HG03064 (cell line): Measurements from ENCODE around the gene RRP1.

Source experiments
- ATAC-seq: cut with Tn5 transposase; IDR thresholded peaks from one replicate; pipeline ENCODE4 v1.9.1; 2021; ENCODE audit warnings: low read depth; ENCODE audit not compliant: unreplicated experiment

The RRP1 gene

DNA sequence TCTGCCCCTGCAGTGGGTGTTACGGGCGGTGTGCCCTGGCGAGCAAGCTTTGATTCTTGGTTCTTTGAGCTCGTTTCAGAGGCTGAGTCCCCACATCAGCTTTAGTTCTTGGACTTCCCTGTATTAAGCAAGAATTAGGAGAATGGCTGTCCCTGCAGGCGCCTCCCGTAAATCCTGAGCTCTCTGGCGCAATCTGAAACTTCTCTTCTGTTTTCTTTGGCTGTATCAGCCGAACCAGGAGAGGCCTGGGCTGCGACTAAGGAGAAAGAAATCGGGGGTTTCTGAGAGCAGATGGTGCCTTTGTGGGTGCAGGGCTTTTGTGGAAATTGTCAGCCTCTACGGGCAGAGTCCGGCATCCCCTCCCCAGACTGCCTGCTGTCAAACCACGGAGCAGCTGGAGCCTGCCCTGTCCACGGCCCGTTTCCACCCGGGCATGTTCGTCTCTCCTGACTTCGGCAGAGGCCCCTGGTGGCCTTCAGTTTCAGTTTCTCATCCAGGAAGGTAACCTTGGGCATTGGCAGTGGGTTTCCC, 31.2 kb upstream of the RRP1 start:
- no peak for ATAC-seq

DNA sequence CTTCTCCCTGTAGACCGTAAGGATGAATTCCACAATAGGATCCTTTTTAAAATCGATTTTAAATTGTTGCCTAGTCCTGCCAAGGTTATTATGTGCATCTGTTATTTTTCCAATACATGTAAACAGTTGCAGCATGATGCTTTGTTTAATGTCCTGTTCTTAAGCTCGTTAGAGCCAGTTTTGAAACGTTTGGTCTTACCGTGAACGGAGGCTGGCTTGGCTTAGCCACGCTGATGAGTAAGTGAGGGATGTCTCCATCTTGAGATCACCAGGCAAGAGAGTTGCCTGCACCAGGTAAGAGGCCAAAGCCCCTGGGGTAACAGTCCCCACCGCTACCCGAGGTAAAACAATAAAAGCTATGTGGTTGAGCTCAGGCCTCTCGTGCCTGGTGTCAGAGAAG, 30.6 kb upstream of the RRP1 start:
- no peak for ATAC-seq

DNA sequence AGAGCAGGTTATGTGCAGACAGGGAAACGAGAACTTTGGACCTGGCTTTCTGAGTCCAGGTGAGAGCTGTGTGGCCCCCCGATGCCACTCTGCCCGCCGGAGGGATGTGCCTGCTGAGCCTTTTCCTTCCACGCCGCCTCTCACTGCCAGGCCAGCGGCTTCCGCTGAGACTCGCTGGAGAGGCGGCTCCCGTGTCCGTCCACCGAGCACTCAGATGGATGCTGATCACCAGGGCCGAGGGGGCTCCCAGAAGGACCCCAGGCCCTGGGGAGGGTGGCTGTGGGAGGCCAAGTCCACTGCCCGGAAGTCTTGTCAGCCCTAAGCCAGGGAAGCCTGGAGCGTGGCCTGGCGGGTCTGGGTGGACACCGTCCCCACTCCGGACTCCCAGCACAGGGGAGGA, 29.7 kb upstream of the RRP1 start:
- no peak for ATAC-seq

DNA sequence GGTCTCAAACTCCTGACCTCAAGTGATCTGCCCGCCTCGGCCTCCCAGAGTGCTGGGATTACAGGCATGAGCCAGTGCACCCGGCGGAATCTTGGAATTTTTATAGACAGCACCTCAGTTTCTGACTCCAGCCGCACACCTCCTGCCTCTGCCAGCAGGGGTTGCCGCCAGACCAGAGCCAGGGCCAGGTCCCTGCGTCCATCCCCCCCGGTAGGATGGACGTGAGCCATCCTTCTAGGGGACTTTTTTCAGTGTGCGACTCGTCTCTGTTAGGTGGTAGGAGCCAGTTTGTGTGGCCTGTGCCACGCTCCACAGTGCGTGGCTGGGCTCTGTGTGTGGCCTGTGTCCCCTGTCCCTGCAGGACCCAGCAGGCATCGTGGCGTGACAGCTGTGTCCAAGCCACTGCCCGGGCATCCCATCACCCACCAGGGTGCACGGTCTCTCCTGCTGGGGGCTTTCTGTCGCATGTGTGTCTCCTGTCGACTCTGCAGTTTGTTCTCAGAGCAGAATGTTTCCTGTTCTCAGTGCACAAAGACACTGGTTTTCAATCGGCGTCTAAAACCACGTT, 28.9 kb upstream of the RRP1 start:
- no peak for ATAC-seq

DNA sequence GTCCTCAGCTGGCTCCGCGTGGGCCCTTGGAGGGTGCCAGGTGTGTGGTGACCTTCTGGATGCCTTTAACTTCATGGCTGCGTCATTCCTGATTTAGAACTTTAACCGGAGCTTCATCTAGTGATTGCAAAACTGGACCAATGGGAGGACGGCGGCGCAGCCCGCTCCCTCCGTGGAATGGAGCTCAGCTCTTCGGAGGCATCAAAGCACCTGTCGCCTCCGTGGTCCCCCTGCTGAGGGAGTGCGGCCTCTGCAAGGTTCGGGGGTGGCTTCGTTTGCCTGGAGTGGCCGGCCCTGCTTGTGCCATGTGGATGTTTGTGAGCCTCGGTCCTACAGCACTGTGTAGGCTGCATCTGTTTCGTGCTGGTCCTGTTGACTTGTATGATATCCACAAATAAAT, 27.5 kb upstream of the RRP1 start:
- no peak for ATAC-seq

DNA sequence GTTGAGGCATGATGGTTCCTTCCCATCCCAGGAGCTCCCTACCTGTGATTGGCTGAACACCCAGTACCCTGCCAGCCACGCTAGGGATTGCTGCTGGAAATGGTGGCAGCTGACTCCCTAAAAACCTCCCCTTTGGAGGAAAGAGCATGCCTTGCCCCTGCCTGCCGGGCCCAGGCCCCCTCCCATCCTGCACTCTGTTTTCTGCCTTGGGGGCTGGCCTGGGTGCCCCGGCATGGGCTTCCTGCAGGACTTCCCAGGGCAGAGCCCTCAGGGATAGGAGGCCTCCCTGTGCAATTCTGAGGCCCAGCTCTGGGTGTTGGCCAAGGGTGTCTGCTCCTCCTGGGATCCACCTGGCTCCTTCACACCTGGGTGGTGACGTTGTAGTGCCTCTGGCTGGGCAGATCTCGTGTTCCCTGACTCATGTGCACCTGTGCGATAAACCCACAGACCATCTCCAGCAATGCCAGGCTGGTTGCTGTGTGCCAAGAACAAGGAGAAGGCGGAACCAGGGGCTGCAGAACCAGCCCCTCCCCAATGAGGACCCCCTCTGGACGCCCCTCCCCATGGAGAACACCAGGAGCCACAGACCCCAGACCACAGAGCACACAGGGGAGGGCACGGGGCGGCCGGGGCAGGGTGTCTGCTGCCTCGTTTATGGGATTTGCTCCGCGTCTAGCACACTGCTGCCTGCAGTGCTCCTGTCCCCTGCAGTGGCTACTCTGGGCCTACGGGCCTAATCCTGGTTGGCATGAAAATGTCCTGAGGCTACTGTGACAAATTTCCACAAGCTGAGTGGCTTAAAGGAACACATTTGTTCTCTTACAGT, 26.9 kb upstream of the RRP1 start:
- ATAC-seq: no peak

DNA sequence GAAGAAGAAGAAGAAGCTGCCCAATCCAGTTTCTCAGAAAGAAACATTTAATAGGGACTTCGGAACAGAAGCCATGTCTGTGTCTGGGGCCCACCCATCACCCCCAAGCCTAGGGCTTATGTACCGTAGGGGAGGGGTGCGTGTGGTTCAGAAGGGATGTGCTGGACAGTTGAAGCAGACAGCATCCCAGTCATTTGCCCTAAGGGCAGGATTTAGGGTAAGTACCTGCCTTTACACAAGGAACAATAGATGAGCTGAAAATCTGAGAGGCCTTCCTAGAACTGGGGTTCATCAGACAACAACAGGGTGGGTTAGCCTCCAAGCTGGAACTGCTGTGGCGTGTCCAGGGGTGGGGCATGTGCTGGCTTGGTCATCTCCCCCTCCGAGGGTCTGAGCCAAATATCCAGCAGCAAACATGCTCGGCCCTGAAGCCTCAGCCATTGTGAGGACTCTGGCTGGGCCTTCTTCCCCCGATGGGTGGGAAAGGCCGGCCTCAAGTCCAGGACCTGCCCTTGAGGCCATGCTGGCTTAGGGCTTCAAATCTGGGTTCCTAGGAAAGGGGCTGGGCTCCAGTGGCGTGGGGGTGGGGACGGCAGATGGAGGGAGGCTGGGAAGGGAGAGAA, 25.4 kb upstream of the RRP1 start:
- ATAC-seq: no peak

DNA sequence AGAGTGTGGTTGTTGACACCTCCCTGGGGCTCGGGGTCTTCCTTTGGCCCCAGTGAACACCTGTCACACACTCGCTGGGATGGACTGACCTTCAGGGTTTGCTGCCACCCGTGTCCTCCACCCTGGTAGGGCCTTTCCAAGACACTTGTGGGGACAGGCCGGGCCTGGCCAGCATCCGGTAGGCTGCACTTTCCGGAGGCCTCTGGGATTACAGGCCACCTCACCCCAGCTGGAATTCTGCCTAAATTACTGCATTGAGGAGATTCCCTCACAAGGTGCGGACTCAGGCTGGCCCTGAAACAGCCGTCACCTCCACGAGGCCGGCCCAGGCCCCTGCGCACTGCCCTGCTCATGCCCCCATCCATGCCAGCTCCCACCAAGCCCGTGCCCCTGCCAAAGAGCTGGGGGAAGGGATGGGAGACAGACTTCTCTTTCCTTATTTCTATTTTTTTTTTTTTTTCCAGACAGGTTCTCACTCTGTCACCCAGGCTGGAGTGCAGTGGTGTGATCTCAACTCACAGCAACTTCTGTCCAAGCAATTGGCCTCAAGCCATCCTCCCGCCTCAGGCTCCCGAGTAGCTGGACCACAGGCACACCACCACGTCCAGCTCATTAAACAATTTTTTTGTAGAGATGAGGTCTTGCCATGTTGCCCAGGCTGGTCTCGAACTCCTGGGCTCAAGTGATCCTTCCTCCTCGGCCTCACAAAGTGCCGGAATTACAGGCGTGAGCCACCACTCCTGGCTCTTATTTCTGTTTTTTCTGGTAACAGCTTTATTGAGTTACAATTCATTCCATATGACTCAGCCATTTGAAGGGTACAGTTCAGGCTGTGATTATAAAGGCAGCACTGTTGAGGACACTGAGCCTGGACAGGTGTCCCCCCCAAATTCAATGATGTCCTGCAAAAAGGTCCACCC, 24.5 kb upstream of the RRP1 start:
- no peak for ATAC-seq

DNA sequence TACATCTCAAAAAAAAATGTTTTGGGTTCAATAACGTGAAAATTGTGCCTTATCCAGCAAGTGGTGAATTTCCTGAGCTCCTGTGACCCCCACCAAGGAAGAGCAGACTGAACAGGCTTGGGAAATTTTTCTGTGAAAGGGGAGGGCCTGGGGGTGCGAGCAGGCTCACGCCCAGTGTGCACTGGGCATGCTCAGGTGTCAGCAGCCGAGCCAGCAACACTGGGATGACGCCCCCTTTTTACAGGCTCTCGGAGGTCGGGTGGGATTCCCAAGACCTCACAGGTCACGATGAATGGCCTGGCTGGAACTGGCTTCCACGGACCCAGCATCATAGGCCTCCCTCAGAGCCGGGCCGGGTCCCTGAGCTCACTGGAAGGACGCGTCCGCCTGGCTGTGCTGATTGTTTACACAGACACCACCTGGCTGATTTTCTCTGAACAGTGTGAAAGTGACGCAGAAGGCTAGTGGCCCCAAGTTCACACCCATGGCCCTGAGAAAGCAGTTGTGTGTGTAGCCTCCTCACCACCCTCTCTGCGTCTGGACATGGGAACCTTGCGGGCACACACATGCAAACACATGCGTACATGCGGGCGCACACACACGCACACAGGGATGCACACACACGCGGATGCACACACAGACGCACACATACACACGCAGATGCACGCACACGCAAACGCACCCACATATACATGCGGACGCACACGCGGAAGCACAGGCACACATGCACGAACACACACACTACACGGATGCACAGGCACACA, 22.5 kb upstream of the RRP1 start:
- no peak for ATAC-seq

DNA sequence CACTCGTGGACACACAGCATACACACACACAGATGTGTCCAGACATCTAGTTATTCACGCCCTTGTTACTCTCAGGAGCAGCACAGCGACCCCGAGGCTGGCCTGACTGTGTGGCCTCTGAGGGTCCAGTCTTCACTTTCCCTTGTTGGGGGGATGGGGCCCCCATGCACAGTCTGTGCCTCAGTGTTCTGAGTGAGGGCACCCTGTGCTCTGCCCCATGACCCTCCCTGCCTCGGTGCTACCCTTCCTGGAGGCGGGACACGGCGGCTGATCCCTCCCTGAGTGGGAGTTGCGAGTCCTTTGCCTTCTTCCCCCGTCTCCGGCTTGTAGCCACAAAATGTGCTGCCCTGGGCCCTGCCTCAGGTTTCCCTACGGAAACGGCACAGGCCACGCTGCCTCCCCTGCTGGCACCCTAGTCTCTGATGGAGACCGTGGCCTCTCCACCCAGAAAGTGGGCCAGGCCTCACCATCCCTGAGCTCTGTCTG, 21.8 kb upstream of the RRP1 start:
- ATAC-seq: no peak

DNA sequence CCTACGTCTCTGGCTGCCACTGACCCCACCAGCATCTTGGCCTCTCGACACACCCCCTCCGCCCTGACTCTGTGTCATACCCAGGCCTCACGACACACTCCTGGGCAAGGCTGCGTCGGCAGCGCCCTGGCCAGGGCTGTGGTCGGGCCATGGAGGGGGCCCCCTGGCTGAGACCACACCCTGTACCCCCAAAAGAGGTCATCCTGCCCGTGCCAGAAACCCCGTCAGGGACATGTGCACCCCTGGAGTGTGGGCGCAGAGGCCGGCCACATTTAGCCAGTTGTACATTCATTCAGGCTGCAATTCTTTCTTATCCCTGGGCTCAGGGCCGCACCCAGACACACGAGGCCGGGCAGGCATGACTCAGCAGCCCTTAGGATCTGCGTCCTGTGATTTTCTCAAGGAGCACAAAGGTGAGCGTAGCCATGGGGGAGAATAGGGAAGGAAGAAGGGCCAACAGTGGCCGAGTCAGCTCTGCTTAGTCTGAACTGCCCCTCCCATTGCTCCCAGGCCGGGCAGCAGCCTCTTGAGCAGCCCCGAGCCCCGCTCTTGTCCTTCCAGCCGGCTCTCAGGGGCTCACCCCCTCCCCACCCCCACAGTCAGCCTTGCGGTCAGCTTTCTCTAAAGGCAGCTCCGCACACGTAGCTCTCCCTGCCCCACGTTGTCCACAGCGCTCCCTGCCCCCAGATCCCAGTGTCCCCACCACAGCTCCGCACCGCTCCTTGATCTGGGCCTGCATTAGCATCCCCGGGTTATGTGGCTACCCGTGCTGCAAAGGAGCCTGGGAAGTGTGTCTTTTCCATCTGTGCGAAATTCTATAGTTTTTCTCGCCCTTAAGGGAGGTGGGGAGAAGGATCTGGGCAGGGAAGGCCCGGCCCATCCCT, 21.2 kb upstream of the RRP1 start:
- ATAC-seq: no peak

DNA sequence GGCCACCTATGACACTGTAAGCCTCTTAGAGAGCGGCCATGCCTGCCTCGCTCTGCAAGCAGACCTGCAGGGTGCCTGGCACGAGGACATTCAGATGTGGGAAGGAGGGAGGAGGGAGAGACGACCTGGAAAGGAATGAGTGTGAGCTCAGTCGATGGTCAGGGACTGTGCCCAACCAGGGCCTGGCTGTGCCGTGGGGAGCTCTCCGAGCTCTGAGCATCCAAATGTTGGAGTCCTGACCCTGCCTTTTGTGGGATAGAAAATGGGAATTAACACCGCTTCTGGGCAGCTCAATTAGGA, 20.6 kb upstream of the RRP1 start:
- no peak for ATAC-seq

DNA sequence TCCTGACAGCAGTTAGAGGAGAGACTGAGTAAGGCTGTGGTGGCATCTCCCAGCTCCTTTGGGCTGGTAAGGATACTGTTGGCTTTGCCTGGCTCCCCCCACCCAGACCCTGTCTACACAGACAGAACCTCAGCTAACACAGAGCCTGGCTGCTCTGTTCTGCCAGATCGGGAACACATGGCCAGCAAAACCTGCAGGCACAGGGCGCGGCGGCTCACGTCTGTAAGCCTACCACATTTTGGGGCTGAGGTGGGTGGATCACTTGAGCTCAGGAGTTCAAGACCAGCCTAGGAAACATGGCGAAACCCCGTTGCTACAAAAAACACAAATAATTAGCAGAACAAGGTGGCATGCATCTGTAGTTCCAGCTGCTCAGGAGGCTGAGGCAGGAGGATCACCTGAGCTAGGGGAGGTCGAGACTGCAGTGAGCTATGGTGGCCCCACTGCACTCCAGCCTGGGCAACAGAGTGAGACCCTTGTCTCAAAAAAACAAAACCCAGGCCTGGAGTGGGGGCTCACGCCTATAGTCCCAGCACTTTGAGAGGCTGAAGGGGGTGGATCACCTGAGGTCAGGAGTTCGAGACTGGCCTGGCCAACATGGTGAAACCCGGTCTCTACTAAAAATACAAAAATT, 19.9 kb upstream of the RRP1 start:
- ATAC-seq: no peak

DNA sequence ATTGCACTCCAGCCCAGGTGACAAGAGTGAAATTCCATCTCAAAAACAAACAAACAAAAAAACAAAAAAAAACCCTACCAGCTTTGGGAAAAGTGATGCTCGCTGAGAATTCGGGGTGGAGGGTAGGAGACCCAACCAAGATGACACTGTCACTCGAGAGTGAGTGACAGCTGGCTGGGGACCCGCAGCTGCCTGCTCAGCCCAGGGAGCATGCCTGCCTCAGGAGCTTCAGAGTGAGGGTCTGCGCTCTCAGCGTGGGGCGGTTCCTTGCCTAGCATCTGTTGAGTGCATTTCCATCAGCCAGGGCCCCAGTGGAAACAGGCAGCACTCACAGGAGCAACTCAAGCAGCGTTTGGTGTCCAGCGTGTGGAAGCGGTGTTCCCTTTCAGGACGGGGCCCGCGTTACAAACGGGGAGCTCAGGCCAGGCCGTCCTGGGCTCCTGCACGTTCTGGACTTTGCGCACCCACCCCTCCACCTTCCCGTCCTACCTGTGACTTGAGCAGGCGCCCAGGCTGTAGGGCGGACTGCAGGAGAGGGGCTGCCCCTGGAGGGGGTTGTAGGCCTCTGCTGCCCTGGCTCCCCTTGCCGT, 19.2 kb upstream of the RRP1 start:
- ATAC-seq: no peak

DNA sequence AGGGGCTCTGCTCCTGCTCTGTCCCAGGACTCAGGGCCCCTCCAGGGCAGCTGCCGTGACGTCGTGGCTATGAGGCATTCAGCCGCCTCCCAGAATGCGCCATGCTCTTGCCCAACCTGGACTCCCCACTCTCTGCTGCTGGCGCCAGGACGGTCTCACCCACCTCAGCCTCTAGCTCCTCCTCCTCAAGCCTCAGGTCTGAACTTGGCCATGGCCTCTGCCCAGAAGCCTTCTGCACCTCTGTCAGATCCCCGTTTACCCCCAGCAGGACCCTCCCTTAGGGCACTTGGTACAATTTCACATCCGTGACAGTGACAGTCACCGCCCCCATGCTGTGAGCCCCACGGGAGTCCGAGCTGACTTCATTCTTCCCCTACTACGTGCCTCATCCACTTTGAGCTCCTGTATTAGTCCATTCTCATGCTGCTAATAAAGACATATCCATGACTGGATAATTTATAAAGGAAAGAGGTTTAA, 18.1 kb upstream of the RRP1 start:
- no peak for ATAC-seq

DNA sequence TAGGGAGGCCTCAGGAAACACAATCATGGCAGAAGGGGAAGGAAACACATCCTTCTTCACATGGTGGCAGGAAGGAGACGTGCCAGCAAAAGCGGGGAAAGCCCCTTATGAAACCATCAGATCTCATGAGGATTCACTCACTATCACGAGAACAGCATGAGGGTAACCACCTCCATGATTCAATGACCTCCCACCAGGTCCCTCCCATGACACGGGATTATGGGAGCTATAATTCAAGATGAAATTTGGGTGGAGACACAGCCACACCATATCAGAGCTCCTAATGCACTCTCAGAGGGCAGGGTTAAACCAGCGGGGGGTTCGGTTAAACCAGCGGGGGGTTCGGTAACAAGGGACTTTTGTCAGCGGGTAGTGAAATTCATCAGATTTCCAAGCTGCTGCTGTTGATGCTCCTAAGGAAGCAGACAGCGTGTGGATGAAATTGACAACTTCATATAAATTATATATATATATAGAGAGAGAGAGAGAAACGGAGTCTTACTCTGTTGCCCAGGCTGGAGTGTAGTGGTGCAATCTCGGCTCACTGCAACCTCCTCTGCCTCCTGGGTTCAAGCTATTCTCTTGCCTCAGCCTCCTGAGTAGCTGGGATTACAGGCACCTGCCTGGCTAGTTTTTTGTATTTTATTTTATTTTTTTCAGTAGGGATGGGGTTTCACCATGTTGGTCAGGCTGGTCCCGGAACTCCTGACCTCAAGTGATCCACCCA, 17.5 kb upstream of the RRP1 start:
- no peak for ATAC-seq

DNA sequence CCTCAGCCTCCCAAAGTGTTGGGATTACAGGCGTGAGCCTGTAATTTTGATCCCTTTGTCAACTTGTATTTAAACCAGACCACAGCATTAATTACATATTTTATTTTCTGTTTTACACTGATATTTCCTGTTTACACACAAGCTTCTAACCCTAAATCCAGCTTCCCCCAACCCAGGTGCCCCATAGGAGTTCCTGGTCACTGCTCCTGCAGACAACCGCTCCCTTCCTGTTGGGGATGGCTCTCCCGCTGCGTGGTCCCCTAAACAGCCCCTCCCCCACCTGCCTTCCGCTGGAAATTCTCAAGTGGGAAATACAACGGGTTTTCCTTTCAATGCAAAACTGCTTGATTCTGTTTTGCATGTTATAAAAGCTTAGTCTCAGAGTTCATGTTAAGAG, 17.0 kb upstream of the RRP1 start:
- no peak for ATAC-seq

DNA sequence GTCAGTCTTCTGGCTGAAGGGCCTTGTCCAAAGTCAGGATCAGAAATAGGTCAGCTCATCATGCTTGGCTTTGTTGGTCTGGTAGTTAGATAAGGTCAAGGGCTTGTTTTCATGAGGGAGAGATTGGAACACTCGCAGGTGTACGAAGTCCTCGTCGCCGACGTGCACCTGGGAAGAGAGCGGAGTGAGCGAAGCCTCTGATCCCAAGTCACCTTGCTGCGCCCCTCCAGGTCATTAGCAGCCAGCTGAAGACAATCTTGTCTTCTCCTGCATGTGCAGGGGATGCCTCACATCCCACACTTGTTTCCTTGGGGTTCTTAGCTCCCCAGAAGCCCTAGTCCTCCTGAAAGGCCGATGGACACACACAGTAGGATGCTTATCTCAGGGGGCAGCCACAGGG, 15.2 kb upstream of the RRP1 start:
- no peak for ATAC-seq
